GM18508 (cell line): ENCODE measurements around the gene SLC66A3.

Experiments
- ATAC-seq: cut with Tn5 transposase; IDR thresholded peaks from one replicate; pipeline ENCODE4 v1.9.1; 2021; ENCODE audit warnings: moderate number of reproducible peaks; ENCODE audit not compliant: insufficient read depth, unreplicated experiment

SLC66A3 gene

DNA sequence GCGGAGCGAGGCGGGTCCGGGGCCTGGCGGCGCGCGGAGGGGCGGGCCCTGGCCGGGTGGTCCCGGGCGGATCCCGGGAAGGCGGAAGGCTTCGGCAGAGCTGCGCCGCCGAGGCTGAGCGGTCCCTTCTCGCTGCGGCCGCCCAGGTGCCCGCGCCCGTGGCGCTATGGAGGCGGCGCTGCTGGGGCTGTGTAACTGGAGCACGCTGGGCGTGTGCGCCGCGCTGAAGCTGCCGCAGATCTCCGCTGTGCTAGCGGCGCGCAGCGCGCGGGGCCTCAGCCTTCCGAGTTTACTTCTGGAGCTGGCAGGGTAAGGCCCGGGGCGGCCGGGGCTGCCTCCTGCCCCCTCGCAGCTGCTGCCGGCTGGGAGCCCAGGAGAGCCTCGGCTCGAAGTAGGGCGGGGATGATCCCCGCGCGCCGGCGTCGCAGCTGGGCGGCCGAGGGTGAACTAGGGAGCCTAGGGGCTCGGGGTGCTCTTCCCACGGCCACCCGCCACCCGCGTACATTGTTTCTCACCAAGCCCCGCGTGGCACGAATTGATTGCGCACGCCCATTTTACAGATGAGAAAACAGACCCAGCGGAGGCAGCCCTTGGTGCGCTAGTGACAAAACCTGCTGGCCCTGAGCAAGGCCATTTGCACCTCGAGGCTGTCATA, at the start of gene SLC66A3:
Gene SLC66A3, plus strand, starts transcription at position 87 of the 655 bp plus-strand sequence. Its CDS starts 80 bp downstream, at position 167.
- peak; percentile 64 for ATAC-seq

- no peak for ATAC-seq
Observed at GRCh38 chr2:11109002-11109401, 46.3 kb upstream of the SLC66A3 start.

DNA sequence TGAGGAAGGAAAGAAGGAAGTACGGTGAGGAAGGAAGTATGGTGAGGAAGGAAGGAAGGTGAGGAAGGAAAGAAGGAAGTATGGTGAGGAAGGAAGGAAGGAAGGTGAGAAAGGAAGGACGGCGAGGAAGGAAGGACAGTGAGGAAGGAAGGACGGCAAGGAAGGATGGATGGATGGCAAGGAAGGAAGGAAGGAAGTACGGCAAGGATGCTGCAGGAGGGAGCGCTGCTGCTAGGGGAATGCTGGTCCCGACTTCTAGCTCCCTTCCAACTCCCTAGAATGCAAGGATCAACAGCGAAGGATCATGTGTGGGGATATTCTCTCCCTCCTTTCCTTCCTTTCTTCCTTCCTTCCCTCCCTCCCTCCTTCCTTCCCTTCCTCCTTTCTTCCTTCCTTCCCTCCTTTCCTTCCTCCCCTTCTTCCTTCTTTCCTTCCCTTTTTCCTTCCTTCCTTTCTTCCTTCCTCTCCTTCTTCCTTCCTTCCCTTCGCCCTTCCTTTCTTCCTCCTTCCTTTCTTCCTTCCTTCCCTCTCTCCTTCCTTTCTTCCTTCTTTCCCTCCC, 42.3 kb upstream of the SLC66A3 start:
- no peak for ATAC-seq

DNA sequence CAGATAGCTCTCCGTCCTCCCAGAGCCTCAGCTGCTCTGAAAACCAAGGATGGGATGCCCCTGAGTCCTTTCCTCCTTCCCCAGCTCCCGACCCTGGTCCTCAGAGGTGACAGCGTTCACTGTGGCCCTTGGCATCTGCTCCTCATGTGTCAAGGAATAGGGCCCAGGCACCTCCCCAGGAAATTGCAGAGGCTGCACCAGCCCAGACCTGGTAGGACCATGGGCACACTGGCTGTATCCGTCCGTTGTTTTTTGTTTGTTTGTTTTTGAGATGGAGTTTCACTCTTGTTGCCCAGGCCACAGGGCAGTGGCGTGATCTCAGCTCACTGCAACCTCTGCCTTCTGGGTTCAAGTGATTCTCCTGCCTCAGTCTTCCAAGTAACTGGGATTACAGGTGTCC, 37.5 kb upstream of the SLC66A3 start:
- ATAC-seq = no peak

DNA sequence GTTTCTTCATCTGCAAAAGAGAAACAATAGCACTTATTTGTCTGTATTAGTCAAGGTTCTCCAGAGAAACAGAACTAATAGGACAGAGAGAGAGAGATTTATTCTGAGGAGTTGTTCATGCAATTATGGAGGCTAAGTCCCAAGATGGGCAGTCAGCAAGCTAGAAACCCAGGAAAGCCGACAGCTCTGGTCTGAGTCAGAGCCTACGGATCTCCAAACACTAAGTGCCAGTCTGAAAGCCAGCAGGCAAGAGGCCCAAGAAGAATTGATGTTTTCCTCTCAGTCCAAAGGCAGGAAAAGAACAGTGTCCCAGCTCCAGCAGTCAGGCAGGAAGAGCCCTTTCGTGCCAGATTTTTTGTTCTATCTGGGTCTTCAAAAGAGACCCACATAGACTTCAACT, 36.5 kb upstream of the SLC66A3 start:
- no peak for ATAC-seq

DNA sequence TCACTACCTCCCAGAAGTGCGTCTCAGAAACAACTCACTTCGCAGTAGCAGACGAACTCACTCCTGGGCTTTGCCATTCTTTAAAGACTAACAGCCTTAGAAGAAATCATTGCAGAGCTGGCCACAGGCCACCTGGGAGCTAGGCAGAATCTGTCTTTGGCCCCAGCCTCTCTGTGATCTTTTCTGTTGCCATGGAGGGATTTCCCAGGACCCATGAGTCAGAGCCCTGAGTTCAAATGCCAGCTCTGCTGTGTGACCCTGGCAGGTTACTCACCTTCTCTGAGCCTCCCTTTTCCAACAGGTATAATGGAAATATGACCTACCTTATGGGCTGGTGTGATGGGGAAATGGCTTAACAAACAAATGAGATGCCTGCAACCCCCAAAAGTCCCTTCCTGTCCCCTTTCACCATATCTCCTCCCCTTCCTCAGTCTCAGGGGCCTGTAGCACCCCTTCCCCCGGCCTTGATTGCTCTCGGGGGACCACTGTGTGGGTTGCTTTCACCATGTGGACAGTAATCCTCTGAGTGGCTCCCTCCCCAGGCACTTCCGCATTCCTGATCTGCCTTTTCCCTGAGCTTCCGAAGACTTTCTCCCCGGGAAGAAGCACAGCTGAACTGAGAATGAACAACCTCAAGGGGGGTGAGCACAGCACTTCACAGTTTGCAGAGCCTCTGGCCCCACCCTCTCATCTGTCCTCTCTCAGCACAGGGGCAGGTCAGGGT, 34.0 kb upstream of the SLC66A3 start:
- no peak for ATAC-seq

- ATAC-seq = no peak
Observed at GRCh38 chr2:11121823-11122155, 33.5 kb upstream of the SLC66A3 start.

DNA sequence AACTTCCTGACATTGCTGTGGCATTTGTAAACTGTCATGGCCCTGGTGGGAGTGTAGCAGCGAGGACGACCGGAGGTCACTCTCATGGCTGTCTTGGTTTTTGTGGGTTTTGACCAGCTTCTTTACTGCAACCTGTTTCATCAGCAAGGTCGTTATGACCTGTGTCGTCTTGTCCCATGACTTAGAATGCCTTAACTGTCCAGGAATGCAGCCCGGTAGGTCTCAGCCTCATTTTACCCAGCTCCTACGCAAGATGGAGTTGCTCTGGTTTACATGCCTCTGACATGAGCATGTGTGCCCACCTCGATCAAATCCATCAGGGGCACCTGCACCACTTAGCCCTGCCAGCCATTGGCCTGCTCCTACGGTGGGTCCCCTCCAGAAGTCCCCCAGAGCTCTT, 32.9 kb upstream of the SLC66A3 start:
- no peak for ATAC-seq

DNA sequence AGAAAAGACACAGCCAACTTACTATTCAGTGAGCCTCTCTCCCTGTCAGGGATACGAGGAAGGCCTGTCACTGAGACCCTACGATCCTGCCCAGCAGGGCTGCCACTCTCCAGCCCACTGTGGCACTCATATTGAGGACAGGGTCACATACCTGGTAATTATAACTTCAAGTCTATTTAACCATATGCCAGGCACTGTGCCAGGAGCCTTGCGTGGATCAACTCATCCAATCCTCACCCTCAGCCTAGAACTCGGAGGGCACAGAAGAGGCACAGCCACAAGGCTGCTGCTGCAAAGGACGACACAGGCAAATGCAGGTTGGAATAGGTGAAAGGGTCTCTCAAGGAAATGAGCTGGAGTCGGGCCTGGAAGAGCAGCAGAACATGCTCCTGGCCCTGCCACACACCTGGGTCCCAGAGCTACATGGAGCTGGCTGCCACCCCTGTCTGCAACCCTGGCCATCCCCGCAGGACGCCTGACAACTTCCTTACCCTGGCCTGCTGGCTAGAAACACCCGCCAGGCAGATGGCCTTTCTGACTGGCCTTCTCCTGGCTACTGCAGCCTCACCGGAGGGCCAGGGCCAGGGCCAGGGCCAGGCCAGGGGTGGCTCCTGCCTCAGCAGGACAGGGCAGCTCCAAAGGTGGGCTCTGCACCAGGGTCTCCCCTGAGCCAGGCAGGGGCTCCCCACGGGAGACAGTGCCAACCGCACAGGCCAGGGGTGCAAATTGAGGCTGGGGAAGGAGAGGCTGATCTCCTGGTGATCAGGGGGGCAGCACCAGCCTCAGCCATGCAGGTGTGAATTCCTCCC, 32.1 kb upstream of the SLC66A3 start:
- no peak for ATAC-seq

DNA sequence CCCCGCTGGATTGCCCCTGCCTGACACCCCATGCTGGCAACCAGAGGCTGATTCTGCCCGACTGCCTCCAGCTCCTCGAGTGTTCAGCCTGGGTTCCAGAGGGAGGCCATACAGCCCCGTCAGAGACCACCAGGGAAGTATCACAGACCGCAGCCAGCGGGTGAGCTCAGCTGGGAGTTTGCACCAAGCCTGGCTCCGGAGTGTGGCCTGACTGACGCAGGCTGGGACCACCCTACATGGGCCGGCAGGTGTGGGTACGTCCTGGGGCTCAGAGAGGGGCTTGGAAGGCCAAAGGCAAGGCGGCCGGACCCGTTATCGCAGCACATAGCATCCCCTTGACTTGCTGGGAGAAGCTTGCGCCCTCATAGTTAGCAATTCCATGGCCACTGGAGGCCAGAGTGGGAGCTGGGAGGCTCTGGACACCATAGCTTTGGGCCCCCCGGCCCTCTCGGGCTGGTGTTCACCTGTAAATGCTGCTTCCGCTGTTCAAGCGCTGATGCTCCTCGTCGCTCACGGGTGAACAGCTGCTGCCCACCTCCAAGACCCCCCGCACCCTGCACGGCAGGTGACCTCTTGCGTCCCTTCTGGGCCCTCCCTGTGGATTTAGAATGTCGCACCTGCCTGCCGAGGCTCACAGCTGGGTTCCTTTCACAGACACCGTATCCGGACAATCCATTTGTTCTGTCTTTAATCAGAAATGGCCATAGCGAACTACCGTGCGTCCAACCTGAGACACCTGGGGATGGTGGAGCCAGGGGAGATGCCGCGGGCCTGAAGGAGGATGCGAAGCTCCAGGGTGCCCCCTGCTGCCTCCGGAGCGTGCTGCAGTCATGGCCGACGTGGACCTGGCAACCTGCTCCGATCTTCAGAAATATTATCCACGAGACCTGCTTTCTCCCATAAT, 31.2 kb upstream of the SLC66A3 start:
- no peak for ATAC-seq

GRCh38 chr2:11124760-11125068, 30.6 kb upstream of the SLC66A3 start:
- no peak for ATAC-seq

DNA sequence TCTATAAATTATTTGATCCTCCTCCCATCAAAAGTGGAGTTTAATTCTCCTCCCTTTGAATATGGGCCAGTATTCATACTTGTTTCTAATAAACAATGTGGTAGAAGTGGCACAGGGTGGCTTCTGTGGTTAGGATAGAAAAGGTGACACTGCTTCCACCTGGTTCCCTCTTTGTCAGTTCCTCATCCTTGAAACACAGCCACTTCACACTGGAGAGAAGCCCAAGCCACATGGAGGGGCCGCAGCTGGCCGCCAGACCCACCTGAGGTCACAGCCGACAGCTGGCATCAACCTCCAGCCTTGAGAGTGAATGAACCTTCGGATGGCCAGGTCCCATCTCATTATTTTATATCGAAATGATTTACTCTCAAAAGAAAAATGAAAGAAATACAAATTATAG, 27.5 kb upstream of the SLC66A3 start:
- no peak for ATAC-seq

DNA sequence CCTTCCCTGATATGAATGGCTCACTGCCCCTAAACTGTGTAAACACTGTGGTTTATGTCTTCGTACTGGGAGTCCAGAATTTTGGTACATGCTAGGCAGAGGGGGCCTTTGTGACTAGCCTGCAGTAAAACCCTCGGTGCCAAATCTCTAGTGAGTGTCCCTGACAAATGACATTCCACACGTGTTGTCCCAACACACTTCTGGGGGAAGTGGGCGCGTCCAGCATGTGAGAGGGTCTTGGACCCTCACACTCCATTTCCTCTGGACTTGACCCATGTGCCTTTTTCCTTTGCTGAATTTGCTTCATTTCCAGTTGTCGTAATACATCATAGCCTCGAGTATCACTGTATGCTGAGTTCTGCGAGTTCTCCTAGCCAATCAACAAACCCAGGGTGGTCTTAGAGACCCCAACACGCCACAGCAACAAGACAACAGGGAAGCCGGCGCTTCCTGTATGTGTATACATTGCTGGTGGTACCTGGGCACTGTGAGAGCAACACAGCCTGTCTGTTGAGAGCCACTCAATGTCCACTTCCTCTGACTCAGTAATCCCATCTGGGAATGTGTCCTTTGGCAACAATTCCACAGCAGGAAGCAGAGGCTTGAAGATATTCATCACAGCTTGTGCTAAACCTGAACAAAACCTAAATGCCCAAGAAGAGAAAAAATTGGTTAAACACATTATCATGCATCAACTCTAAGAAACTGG, 26.9 kb upstream of the SLC66A3 start:
- no peak for ATAC-seq

- no peak for ATAC-seq
Observed at GRCh38 chr2:11129598-11130449, 25.4 kb upstream of the SLC66A3 start.

DNA sequence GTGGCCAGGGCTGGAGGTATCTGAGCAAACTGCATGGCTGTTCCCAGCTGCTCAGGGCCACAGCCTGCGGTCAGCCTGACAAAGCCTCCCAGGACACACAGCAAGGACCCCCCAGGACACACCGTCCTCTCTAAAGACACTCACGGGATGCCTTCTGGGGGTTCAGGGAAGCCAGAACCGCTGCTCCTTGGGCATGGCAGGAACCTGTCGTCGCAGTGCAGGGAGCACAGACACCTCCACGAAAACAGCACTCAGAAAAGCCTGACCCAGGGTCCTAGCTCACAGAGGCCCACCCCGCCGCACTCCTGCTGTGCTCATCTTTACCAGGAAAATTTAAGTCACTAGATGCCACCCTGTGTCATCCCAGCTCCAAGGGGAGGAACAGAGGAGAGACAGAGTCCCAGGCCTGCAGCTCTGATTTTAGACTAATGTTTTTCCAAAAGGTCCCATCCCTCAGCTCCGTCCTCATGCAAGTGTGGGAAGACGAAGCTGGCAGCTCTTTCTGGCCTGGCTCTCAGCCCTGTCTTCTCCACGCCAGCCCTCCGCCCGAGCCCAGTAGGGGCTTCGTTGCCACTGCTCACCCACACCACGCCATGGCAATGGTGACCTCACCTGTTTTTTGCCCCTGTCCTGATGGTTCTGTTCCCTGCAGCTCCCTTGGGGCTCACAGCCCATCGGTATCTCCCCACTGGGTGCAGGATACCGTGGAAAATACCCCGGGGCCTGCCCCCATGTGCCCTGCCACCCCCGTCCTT, 23.9 kb upstream of the SLC66A3 start:
- no peak for ATAC-seq

DNA sequence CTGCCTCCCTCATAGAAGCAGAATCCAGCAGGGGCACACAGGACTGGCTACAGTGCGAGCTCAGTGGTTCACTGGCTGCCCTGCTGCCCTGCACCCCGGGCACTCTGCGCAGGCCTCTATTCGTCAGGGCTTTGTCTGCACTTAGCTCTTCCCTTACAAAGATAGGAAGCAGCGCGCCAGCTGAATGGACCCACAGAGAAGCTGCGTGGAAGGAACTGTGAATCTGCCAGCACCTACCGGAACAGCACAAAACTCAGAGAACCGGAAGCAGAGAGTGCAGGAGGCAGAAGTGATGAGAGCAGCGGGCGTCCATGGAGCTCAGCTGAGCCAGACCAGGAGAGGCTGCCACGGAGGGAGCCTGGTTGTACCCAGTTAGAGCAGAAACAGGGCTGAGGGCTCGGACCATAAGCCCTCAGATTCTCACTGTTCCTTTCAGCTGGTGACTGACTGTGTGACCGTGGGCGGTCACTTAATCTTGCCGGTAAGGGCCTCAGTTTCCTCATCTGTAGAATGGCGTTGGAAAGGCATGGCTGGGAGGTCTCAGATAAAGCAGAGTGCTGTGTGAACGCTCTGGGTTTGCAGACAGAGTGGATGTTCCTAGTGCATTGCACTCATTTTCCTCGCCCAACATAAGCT, 23.1 kb upstream of the SLC66A3 start:
- no peak for ATAC-seq

- no peak for ATAC-seq
Observed at GRCh38 chr2:11133238-11133935, 21.9 kb upstream of the SLC66A3 start.
